PC-9 (cell line): ENCODE results near the gene LUC7L.

Source experiments
- CTCF ChIP-seq: fragments of 200-600 bp; sonication (generic); conservative IDR thresholded peaks from 2 replicates; pipeline ENCODE4 v1.6.1; 2017; ENCODE audit warnings: mixed run types, antibody characterized with exemption, mild to moderate bottlenecking, moderate library complexity
- EZH2 ChIP-seq: fragments of 200-600 bp; sonication (generic); IDR thresholded peaks from 2 replicates; pipeline ENCODE4 v1.8.0; 2017; ENCODE audit warnings: antibody characterized with exemption, low read depth

GRCh38 chr16:188674-189073 lies 40.6 kb downstream of the LUC7L start:
- TF ChIP-seq EZH2 (no peak), CTCF (peak; percentile 47; the same call in 1 of the 2 replicates)
